ENCODE data around the gene SNHG17.
"Not testable (repeated sequence)": the region's sequence is repeated elsewhere in the genome, so short reads cannot be mapped to it uniquely, and the experiment has no call there.

Gene SNHG17

GRCh38 chr20:38383147-38383546 is 52.0 kb downstream of the SNHG17 start:
- ATAC-seq: no peak
- no peaks in the 10 kb centered on the region for H3K36me3 Mint-ChIP-seq
- H3K4me3 Mint-ChIP-seq: no peak overlapping the region
- no peaks in the 10 kb centered on the region for H3K4me1 Mint-ChIP-seq
- no peak overlapping the region for H3K27ac Mint-ChIP-seq
- H3K27me3 Mint-ChIP-seq: peaks cover 34% of the 10 kb centered on the region
- H3K9me3 Mint-ChIP-seq: no peaks in the 10 kb centered on the region

- H3K36me3 Mint-ChIP-seq, H3K4me1 Mint-ChIP-seq, H3K9me3 Mint-ChIP-seq, H3K27ac Mint-ChIP-seq, ATAC-seq, H3K4me3 Mint-ChIP-seq: not testable (repeated sequence)
- H3K27me3 Mint-ChIP-seq: peaks cover 19% of the 10 kb centered on the region
These were observed 57.3 kb downstream of the SNHG17 start for GRCh38 chr20:38377838-38378237.

- Mint-ChIP-seq H3K9me3 (no peaks in the 10 kb centered on the region), H3K36me3 (no peaks in the 10 kb centered on the region), H3K4me3 (no peak overlapping the region), H3K4me1 (no peaks in the 10 kb centered on the region), H3K27me3 (peaks cover 12% of the 10 kb centered on the region), H3K27ac (no peak overlapping the region)
- ATAC-seq: no peak
These were observed 58.0 kb downstream of the SNHG17 start for GRCh38 chr20:38377039-38377685.

GRCh38 chr20:38373898-38374297 is 61.2 kb downstream of the SNHG17 start:
- Mint-ChIP-seq H3K27ac (no peak overlapping the region), H3K4me1 (peaks cover 8% of the 10 kb centered on the region), H3K27me3 (no peaks in the 10 kb centered on the region), H3K9me3 (peaks cover 3% of the 10 kb centered on the region), H3K4me3 (no peak overlapping the region), H3K36me3 (no peaks in the 10 kb centered on the region)
- no peak for ATAC-seq

GRCh38 chr20:38373231-38373867 is 61.8 kb downstream of the SNHG17 start:
- Mint-ChIP-seq H3K9me3 (peaks cover 3% of the 10 kb centered on the region), H3K4me1 (peaks cover 8% of the 10 kb centered on the region), H3K27me3 (no peaks in the 10 kb centered on the region), H3K4me3 (no peak overlapping the region), H3K36me3 (no peaks in the 10 kb centered on the region), H3K27ac (no peak overlapping the region)
- peak; percentile 25 for ATAC-seq

- Mint-ChIP-seq H3K36me3 (no peaks in the 10 kb centered on the region), H3K9me3 (peaks cover 3% of the 10 kb centered on the region), H3K4me1 (peaks cover 8% of the 10 kb centered on the region), H3K4me3 (no peak overlapping the region), H3K27me3 (no peaks in the 10 kb centered on the region), H3K27ac (no peak overlapping the region)
- no peak for ATAC-seq
These were observed 62.3 kb downstream of the SNHG17 start for GRCh38 chr20:38372806-38373205.
